Measurements from ENCODE around the gene LATS2.

LATS2 gene

DNA sequence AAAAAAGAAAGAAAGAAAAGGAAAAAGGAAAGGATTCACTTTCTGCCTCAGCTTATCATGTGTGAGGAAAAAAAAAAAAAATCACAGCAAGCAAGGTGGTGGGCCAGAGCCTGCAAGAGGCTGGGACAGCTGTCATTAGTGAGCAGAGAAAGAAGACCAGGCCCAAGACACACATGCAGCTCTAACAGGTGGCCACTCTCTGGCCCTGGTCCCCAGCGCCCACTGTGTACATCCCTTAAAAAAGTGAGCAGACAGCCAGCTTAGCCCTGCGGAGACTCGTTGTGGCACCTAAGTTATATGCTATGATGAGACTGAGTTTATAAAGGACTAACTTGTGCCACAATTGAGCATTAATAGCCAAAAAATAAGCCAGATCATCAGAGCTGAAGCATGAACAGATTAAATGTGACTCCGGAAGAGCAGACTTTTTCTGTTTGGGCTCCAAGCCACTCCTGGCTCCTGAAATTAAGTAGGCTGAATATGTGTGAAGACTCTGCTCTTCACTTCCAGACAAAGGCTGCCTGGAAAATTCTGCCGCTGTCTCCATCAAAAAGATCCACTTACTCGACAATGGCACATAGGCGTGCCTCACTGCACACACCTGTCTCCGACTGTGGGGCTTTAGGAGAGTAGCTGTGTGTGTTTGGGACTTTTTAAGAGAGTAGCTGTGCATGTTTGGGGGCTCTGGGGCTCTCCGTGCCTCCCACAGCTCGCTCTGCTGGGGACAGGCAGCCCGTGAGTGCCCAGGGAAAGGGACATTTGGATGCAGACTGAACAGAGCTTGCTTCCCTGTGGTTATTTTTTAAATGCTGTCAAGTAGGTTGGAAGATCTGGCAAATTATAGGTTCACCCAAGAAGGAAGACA is 55.0 kb downstream of the LATS2 start:
- TF ChIP-seq ESRRG (CRISPR knock-in tag; IDR thresholded peaks at IDR 0.05), result no peak
- no peak for TF ChIP-seq PPARA (CRISPR knock-in tag; IDR thresholded peaks at IDR 0.05; ENCODE audit: borderline replicate concordance)
- no peak for TF ChIP-seq ZNF565 (CRISPR knock-in tag; conservative IDR thresholded peaks at IDR 0.05; ENCODE audit: low read depth)

DNA sequence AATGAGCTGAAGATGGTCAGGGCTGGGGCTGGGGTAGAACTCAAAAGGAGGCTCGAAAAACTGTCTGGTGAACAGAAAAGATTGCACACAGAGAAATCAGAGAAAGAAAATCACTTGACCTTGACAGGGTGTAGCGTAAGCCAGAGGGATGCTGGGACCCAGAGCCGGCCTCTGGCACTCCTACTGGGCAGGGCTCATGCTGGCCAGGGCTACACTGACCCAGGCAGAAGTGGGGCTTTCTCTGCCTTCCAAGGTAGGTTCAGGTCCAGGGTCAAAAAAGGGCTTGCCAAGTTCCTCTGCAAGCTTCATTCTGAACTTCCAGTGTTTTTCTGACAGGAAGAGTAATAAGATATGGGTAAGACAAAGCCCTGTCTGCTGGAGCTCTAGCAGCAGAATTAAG is 56.2 kb downstream of the LATS2 start:
- TF ChIP-seq CSDC2 (CRISPR knock-in tag; IDR thresholded peaks at IDR 0.05) (no peak), GLIS3 (CRISPR knock-in tag; IDR thresholded peaks at IDR 0.05) (no peak), ZC3H10 (CRISPR knock-in tag; IDR thresholded peaks at IDR 0.05) (no peak), ZFP30 (CRISPR knock-in tag; IDR thresholded peaks at IDR 0.05) (no peak), ARNTL (CRISPR knock-in tag; IDR thresholded peaks at IDR 0.05; ENCODE audit: borderline replicate concordance, low read depth) (no peak), ISL1 (CRISPR knock-in tag; IDR thresholded peaks at IDR 0.05) (no peak), TOX (CRISPR knock-in tag; IDR thresholded peaks at IDR 0.05; ENCODE audit: borderline replicate concordance) (no peak), ESRRG (CRISPR knock-in tag; IDR thresholded peaks at IDR 0.05) (no peak), ZNF70 (CRISPR knock-in tag; IDR thresholded peaks at IDR 0.05) (no peak), TCF4 (CRISPR knock-in tag; IDR thresholded peaks at IDR 0.05; ENCODE audit: borderline replicate concordance) (no peak), PPARA (CRISPR knock-in tag; IDR thresholded peaks at IDR 0.05; ENCODE audit: borderline replicate concordance) (no peak)
- TF ChIP-seq, protein P1, sequence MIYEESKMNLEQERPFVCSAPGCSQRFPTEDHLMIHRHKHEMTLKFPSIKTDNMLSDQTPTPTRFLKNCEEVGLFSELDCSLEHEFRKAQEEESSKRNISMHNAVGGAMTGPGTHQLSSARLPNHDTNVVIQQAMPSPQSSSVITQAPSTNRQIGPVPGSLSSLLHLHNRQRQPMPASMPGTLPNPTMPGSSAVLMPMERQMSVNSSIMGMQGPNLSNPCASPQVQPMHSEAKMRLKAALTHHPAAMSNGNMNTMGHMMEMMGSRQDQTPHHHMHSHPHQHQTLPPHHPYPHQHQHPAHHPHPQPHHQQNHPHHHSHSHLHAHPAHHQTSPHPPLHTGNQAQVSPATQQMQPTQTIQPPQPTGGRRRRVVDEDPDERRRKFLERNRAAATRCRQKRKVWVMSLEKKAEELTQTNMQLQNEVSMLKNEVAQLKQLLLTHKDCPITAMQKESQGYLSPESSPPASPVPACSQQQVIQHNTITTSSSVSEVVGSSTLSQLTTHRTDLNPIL (CRISPR knock-in tag; IDR thresholded peaks at IDR 0.05; ENCODE audit: low read depth), result no peak
- TF ChIP-seq, protein P2, sequence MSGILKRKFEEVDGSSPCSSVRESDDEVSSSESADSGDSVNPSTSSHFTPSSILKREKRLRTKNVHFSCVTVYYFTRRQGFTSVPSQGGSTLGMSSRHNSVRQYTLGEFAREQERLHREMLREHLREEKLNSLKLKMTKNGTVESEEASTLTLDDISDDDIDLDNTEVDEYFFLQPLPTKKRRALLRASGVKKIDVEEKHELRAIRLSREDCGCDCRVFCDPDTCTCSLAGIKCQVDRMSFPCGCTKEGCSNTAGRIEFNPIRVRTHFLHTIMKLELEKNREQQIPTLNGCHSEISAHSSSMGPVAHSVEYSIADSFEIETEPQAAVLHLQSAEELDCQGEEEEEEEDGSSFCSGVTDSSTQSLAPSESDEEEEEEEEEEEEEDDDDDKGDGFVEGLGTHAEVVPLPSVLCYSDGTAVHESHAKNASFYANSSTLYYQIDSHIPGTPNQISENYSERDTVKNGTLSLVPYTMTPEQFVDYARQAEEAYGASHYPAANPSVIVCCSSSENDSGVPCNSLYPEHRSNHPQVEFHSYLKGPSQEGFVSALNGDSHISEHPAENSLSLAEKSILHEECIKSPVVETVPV (CRISPR knock-in tag; IDR thresholded peaks at IDR 0.05), result no peak
- TF ChIP-seq, protein P3, sequence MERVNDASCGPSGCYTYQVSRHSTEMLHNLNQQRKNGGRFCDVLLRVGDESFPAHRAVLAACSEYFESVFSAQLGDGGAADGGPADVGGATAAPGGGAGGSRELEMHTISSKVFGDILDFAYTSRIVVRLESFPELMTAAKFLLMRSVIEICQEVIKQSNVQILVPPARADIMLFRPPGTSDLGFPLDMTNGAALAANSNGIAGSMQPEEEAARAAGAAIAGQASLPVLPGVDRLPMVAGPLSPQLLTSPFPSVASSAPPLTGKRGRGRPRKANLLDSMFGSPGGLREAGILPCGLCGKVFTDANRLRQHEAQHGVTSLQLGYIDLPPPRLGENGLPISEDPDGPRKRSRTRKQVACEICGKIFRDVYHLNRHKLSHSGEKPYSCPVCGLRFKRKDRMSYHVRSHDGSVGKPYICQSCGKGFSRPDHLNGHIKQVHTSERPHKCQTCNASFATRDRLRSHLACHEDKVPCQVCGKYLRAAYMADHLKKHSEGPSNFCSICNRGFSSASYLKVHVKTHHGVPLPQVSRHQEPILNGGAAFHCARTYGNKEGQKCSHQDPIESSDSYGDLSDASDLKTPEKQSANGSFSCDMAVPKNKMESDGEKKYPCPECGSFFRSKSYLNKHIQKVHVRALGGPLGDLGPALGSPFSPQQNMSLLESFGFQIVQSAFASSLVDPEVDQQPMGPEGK (CRISPR knock-in tag; IDR thresholded peaks at IDR 0.05; ENCODE audit: borderline replicate concordance), result no peak
- peak; percentile 59 for ATAC-seq

More for the DNA sequence above, 55.0 kb downstream of the LATS2 start:
- no peak for ATAC-seq

DNA sequence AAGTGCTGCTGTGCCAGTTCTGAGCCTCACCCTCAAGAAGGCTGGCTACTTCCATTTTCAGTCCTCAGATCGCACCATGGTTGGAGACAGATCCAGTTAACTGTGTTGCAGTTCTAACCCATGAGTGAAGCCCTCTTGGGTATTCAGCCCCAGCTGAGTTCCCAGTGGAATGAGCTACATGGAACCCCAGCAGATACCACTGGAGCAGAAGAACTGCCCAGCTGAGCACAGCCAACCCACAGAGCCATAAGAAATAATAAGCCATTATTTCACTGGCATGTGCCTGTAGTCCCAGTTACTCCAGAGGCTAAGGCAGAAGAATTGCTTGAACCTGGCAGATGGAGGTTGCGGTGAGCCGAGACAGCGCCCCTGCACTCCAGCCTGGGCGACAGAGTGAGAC is 59.9 kb downstream of the LATS2 start:
- no peak for TF ChIP-seq ISL1 (CRISPR knock-in tag; IDR thresholded peaks at IDR 0.05)
- TF ChIP-seq, protein P4, sequence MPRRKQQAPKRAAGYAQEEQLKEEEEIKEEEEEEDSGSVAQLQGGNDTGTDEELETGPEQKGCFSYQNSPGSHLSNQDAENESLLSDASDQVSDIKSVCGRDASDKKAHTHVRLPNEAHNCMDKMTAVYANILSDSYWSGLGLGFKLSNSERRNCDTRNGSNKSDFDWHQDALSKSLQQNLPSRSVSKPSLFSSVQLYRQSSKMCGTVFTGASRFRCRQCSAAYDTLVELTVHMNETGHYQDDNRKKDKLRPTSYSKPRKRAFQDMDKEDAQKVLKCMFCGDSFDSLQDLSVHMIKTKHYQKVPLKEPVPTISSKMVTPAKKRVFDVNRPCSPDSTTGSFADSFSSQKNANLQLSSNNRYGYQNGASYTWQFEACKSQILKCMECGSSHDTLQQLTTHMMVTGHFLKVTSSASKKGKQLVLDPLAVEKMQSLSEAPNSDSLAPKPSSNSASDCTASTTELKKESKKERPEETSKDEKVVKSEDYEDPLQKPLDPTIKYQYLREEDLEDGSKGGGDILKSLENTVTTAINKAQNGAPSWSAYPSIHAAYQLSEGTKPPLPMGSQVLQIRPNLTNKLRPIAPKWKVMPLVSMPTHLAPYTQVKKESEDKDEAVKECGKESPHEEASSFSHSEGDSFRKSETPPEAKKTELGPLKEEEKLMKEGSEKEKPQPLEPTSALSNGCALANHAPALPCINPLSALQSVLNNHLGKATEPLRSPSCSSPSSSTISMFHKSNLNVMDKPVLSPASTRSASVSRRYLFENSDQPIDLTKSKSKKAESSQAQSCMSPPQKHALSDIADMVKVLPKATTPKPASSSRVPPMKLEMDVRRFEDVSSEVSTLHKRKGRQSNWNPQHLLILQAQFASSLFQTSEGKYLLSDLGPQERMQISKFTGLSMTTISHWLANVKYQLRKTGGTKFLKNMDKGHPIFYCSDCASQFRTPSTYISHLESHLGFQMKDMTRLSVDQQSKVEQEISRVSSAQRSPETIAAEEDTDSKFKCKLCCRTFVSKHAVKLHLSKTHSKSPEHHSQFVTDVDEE (CRISPR knock-in tag; IDR thresholded peaks at IDR 0.05), result no peak
- no peak for TF ChIP-seq OSR1 (CRISPR knock-in tag; IDR thresholded peaks at IDR 0.05)
- no peak for TF ChIP-seq ZC3H10 (CRISPR knock-in tag; IDR thresholded peaks at IDR 0.05)
- TF ChIP-seq SNAI2 (CRISPR knock-in tag; IDR thresholded peaks at IDR 0.05), result no peak
- TF ChIP-seq GLIS3 (CRISPR knock-in tag; IDR thresholded peaks at IDR 0.05), result no peak
- TF ChIP-seq RARB (CRISPR knock-in tag; IDR thresholded peaks at IDR 0.05), result no peak
- TF ChIP-seq ZNF70 (CRISPR knock-in tag; IDR thresholded peaks at IDR 0.05), result no peak
- no peak for TF ChIP-seq PPARA (CRISPR knock-in tag; IDR thresholded peaks at IDR 0.05; ENCODE audit: borderline replicate concordance)
- ATAC-seq, result no peak

DNA sequence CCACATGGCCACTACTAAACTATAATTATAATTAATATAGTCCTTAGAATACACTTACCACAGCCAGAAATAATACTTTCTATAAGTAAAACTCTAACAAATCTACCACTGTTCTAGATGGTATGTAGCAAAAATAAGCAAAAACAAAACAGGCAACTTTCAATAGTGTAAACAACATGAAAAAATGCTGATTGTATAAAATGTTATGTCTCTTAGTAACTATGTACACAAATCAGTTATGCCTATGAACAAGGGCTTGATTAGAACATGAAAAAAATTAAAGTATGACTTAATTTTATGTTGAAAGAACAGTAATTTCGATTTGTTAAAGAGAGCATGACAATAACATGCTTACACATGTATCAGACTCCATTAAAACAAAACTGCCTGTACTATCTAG is 60.7 kb downstream of the LATS2 start:
- TF ChIP-seq ZNF8 (CRISPR knock-in tag; IDR thresholded peaks at IDR 0.05), result no peak
- no peak for TF ChIP-seq OSR1 (CRISPR knock-in tag; IDR thresholded peaks at IDR 0.05)
- TF ChIP-seq, protein P1 (CRISPR knock-in tag; IDR thresholded peaks at IDR 0.05; ENCODE audit: low read depth), result no peak
- no peak for TF ChIP-seq GLIS3 (CRISPR knock-in tag; IDR thresholded peaks at IDR 0.05)
- no peak for TF ChIP-seq TCF4 (CRISPR knock-in tag; IDR thresholded peaks at IDR 0.05; ENCODE audit: borderline replicate concordance)
- no peak for TF ChIP-seq ZFP3 (CRISPR knock-in tag; IDR thresholded peaks at IDR 0.05)
- TF ChIP-seq ARNTL (CRISPR knock-in tag; IDR thresholded peaks at IDR 0.05; ENCODE audit: borderline replicate concordance, low read depth), result no peak
- no peak for TF ChIP-seq ZC3H10 (CRISPR knock-in tag; IDR thresholded peaks at IDR 0.05)
- TF ChIP-seq, protein P2 (CRISPR knock-in tag; IDR thresholded peaks at IDR 0.05), result no peak
- no peak for TF ChIP-seq ZFP30 (CRISPR knock-in tag; IDR thresholded peaks at IDR 0.05)
- no peak for TF ChIP-seq RARB (CRISPR knock-in tag; IDR thresholded peaks at IDR 0.05)

More for the DNA sequence above, 60.7 kb downstream of the LATS2 start:
- no peak for ATAC-seq

All from SK-N-SH treated with all-trans-retinoic acid at 6 μM for 48 hours (cell line).